ENCODE data around the gene RIC1.
"Not testable (repeated sequence)": the region's sequence is repeated elsewhere in the genome, so short reads cannot be mapped to it uniquely, and the experiment has no call there.

Gene RIC1

GRCh38 chr9:5628530-5629311 is at the start of gene RIC1:
RIC1 (plus strand) TSS chr9:5629107; CDS start chr9:5629310, 203 bp downstream.
- TF ChIP-seq ZFX (IDR thresholded peaks at IDR 0.05) = no peak
- no peak for TF ChIP-seq CTCF (conservative IDR thresholded peaks at IDR 0.05)
- peak within 1 kb of the TSS; percentile 87 for H3K27ac ChIP-seq

GRCh38 chr9:5579881-5580280 is 49.0 kb upstream of the RIC1 start:
- no peak overlapping the region for H3K27ac ChIP-seq
- TF ChIP-seq ZFX (IDR thresholded peaks at IDR 0.05) = no peak
- TF ChIP-seq CTCF (conservative IDR thresholded peaks at IDR 0.05) = no peak

GRCh38 chr9:5580650-5581049 is 48.3 kb upstream of the RIC1 start:
- no peak for TF ChIP-seq CTCF (conservative IDR thresholded peaks at IDR 0.05)
- TF ChIP-seq ZFX (IDR thresholded peaks at IDR 0.05) = no peak
- no peak overlapping the region for H3K27ac ChIP-seq

- H3K27ac ChIP-seq = not testable (repeated sequence)
These were observed 47.2 kb upstream of the RIC1 start for GRCh38 chr9:5581706-5582105.

GRCh38 chr9:5582835-5583195 is 46.1 kb upstream of the RIC1 start:
- TF ChIP-seq ZFX (IDR thresholded peaks at IDR 0.05) (no peak), CTCF (conservative IDR thresholded peaks at IDR 0.05) (no peak)
- no peak overlapping the region for H3K27ac ChIP-seq

- H3K27ac ChIP-seq = no peak overlapping the region
These were observed 42.5 kb upstream of the RIC1 start for GRCh38 chr9:5586391-5586802.

GRCh38 chr9:5587024-5587423 is 41.9 kb upstream of the RIC1 start:
- no peak for TF ChIP-seq CTCF (conservative IDR thresholded peaks at IDR 0.05)
- no peak for TF ChIP-seq ZFX (IDR thresholded peaks at IDR 0.05)
- H3K27ac ChIP-seq = no peak overlapping the region

More at GRCh38 chr9:5586391-5586802, 42.5 kb upstream of the RIC1 start:
- TF ChIP-seq ZFX (IDR thresholded peaks at IDR 0.05) (no peak), CTCF (conservative IDR thresholded peaks at IDR 0.05) (no peak)

- no peak overlapping the region for H3K27ac ChIP-seq
- TF ChIP-seq CTCF (conservative IDR thresholded peaks at IDR 0.05) (no peak), ZFX (IDR thresholded peaks at IDR 0.05) (no peak)
These were observed 36.7 kb upstream of the RIC1 start for GRCh38 chr9:5592231-5592630.
